Mammary epithelial cell (primary cell): ENCODE data around the gene SSTR5.

Experiments
- CTCF ChIP-seq, 2 donors: IDR thresholded peaks in 1 of 2; conservative IDR thresholded peaks in 1 of 2; 2 replicates each; pipeline ENCODE4 v1.5.1; 2011 to 2012; ENCODE audit warnings: inconsistent platforms in 2 of 2, low read length in 2 of 2, mild to moderate bottlenecking in 2 of 2, control low read depth in 1 of 2, low read depth in 1 of 2; ENCODE audit not compliant: insufficient read depth in 1 of 2; ENCODE audit errors: extremely low read depth in 1 of 2
- EZH2 ChIP-seq: IDR thresholded peaks from 2 replicates; pipeline ENCODE4 v1.6.1; 2012; ENCODE audit warnings: low read length, inconsistent platforms, borderline replicate concordance

GRCh38 chr16:1045310-1045992 lies 27.1 kb upstream of the SSTR5 start:
- TF ChIP-seq CTCF (conservative IDR thresholded peaks at IDR 0.05 in 1 of 2, IDR thresholded peaks at IDR 0.05 in 1 of 2; ENCODE audit: extremely low read depth in 1 of 2, insufficient read depth in 1 of 2, low read depth in 1 of 2, low read length in 2 of 2) (no peak), EZH2 (no peak)
